H1 (cell line): ENCODE data around the gene ADAMTS14. TPM values are rescaled to one million over a fixed set of nuclear protein-coding genes. Genes with fewer than 3 reads are reported as not detected.

ENCODE experiments used
- HDAC6 ChIP-seq: IDR thresholded peaks from one replicate; pipeline ENCODE4 v1.7.1; 2012; ENCODE audit warnings: low read depth, mild to moderate bottlenecking, inconsistent platforms, low read length, moderate library complexity
- polyA plus RNA-seq, 7 experiments: library from polyadenylated mRNA; depleted of rRNA in 3 of 7; stranded (reverse) in 5 of 7; unstranded in 2 of 7; fragments of >200 nt in 5 of 7; fragments of 200-250 nt in 2 of 7; gene quantifications; 1 replicate in 5 of 7; 2 replicates in 1 of 7; 4 replicates in 1 of 7; pipeline versions ENCODE4 v1.2.1 to v1.2.3, GENCODE V29; 2011 to 2013; ENCODE audit warnings: missing spikeins in 2 of 7, mixed read lengths in 2 of 7
- total RNA-seq: library from RNA; stranded (reverse); fragmentation: NEBNext Ultra II Directional; extraction: Animal tissue kit (Norgen Biotek cat#: 25700); gene quantifications from 2 replicates; pipeline ENCODE4 v1.2.1, GENCODE V29; 2021
- TF ChIP-seq, protein P1 (sequence below): fragments of 300-600 bp; sonication (generic); IDR thresholded peaks from 2 replicates; pipeline ENCODE4 v1.7.1; 2012; ENCODE audit warnings: low read length, moderate library complexity, mild to moderate bottlenecking, inconsistent platforms; ENCODE audit not compliant: insufficient replicate concordance

The ADAMTS14 gene
- total and polyA plus RNA-seq, 2 of the 8 experiments (the other 6 are each of a cell fraction or from before 2014, with no cell fraction given) = 2.0 to 2.3 TPM

DNA sequence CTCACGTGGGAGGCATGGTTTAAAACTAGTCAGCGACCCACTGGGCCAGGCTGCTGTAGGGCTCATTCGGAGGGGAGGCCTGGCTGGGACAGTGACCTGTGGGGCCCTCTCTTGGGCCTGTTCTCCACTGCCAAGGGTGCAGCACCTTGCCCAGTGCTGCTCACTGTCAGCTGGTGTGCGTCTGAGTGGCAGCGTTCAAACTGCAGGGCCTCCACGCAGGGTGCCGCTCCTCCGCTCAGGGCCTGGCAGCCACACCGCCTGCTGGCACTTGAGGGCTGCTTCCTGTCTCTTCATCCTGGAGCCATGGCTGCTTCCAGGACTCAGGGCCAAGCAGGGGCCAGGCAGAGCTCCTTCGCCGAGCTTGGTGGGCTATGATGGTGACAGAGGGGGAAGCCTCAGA is 18.3 kb downstream of the ADAMTS14 start (continued):
- TF ChIP-seq, protein P1, sequence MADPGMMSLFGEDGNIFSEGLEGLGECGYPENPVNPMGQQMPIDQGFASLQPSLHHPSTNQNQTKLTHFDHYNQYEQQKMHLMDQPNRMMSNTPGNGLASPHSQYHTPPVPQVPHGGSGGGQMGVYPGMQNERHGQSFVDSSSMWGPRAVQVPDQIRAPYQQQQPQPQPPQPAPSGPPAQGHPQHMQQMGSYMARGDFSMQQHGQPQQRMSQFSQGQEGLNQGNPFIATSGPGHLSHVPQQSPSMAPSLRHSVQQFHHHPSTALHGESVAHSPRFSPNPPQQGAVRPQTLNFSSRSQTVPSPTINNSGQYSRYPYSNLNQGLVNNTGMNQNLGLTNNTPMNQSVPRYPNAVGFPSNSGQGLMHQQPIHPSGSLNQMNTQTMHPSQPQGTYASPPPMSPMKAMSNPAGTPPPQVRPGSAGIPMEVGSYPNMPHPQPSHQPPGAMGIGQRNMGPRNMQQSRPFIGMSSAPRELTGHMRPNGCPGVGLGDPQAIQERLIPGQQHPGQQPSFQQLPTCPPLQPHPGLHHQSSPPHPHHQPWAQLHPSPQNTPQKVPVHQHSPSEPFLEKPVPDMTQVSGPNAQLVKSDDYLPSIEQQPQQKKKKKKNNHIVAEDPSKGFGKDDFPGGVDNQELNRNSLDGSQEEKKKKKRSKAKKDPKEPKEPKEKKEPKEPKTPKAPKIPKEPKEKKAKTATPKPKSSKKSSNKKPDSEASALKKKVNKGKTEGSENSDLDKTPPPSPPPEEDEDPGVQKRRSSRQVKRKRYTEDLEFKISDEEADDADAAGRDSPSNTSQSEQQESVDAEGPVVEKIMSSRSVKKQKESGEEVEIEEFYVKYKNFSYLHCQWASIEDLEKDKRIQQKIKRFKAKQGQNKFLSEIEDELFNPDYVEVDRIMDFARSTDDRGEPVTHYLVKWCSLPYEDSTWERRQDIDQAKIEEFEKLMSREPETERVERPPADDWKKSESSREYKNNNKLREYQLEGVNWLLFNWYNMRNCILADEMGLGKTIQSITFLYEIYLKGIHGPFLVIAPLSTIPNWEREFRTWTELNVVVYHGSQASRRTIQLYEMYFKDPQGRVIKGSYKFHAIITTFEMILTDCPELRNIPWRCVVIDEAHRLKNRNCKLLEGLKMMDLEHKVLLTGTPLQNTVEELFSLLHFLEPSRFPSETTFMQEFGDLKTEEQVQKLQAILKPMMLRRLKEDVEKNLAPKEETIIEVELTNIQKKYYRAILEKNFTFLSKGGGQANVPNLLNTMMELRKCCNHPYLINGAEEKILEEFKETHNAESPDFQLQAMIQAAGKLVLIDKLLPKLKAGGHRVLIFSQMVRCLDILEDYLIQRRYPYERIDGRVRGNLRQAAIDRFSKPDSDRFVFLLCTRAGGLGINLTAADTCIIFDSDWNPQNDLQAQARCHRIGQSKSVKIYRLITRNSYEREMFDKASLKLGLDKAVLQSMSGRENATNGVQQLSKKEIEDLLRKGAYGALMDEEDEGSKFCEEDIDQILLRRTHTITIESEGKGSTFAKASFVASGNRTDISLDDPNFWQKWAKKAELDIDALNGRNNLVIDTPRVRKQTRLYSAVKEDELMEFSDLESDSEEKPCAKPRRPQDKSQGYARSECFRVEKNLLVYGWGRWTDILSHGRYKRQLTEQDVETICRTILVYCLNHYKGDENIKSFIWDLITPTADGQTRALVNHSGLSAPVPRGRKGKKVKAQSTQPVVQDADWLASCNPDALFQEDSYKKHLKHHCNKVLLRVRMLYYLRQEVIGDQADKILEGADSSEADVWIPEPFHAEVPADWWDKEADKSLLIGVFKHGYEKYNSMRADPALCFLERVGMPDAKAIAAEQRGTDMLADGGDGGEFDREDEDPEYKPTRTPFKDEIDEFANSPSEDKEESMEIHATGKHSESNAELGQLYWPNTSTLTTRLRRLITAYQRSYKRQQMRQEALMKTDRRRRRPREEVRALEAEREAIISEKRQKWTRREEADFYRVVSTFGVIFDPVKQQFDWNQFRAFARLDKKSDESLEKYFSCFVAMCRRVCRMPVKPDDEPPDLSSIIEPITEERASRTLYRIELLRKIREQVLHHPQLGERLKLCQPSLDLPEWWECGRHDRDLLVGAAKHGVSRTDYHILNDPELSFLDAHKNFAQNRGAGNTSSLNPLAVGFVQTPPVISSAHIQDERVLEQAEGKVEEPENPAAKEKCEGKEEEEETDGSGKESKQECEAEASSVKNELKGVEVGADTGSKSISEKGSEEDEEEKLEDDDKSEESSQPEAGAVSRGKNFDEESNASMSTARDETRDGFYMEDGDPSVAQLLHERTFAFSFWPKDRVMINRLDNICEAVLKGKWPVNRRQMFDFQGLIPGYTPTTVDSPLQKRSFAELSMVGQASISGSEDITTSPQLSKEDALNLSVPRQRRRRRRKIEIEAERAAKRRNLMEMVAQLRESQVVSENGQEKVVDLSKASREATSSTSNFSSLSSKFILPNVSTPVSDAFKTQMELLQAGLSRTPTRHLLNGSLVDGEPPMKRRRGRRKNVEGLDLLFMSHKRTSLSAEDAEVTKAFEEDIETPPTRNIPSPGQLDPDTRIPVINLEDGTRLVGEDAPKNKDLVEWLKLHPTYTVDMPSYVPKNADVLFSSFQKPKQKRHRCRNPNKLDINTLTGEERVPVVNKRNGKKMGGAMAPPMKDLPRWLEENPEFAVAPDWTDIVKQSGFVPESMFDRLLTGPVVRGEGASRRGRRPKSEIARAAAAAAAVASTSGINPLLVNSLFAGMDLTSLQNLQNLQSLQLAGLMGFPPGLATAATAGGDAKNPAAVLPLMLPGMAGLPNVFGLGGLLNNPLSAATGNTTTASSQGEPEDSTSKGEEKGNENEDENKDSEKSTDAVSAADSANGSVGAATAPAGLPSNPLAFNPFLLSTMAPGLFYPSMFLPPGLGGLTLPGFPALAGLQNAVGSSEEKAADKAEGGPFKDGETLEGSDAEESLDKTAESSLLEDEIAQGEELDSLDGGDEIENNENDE = no peak
- TF ChIP-seq HDAC6 = no peak
- TF ChIP-seq, all 59 proteins: peak for 0
